Measurements from ENCODE around the gene INKA2.

DNA sequence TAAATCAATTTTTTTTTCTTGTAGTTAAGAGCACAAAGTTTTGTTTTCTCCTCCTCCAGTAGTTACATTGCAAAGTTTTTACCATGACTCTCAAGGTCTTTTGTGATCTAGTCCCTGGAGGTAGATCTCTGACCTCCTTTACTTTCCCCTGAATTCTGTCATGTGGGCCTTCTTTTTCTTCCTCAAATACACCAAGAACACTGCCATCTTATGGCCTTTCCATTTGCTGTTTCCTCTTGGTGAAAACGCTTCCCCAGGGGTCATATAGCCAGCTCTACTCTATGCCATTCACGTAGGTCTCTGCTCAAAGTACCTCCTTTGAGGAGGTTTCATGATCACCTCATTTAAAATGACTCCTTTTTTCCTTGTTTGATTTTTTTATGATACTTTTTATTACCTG, 19.2 kb upstream of the INKA2 start:
- TF ChIP-seq, protein P1, sequence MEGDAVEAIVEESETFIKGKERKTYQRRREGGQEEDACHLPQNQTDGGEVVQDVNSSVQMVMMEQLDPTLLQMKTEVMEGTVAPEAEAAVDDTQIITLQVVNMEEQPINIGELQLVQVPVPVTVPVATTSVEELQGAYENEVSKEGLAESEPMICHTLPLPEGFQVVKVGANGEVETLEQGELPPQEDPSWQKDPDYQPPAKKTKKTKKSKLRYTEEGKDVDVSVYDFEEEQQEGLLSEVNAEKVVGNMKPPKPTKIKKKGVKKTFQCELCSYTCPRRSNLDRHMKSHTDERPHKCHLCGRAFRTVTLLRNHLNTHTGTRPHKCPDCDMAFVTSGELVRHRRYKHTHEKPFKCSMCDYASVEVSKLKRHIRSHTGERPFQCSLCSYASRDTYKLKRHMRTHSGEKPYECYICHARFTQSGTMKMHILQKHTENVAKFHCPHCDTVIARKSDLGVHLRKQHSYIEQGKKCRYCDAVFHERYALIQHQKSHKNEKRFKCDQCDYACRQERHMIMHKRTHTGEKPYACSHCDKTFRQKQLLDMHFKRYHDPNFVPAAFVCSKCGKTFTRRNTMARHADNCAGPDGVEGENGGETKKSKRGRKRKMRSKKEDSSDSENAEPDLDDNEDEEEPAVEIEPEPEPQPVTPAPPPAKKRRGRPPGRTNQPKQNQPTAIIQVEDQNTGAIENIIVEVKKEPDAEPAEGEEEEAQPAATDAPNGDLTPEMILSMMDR (IDR thresholded peaks at IDR 0.05): no peak
- TF ChIP-seq POLR2A (IDR thresholded peaks at IDR 0.05): no peak

Data from body of pancreas (tissue), 4 donors.